ENCODE measurements around the gene ATCAY.
"Not testable (repeated sequence)": the region's sequence is repeated elsewhere in the genome, so short reads cannot be mapped to it uniquely, and the experiment has no call there.

Gene ATCAY

GRCh38 chr19:3855320-3855719 lies 25.2 kb upstream of the ATCAY start:
- no peak for DNase-seq (ENCODE audit: low read depth)

DNA sequence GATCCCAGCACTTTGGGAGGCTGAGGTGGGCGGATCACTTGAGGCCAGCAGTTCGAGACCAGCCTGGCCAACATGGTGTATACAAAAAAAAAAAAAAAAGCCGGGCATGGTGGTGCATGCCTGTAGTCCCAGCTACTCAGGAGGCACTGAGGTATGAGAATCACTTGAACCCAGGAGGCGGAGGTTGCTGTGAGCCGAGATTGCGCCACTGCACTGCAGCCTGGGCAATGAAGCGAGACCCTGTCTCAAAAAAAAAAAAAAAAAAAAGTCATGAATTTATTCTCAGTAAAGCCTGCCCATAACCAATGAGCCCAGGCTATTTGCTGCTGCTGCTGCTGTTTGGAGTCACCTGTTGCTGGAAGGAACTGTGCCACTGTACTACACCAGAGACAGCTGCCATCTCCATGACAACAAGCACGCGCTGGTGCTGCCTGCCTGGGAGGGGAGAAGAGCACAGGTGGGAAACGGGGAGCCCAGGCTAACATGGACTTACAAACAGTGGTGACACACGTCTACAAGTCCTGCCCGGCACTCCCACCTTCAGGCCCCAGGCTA lies 23.0 kb upstream of the ATCAY start:
- DNase-seq (ENCODE audit: low read depth) = no peak

DNA sequence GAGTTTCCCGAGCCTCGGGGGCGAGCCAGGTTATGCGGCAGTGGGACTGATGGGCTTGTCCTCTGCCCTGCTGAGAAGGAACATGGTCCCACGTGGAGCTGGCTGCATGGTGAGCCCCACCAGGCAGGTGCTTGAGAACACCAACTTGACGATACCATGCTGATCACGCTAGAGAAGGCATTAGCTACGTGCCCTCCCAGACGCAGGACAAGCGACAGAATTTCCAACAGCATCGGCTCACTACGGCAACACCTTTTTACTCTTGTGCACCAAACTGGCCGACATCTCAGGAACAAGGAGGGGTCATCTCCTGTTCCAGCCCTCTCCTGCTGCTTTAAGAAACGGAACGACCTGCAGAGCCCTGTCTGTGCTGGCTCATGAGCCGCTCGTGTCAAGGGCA lies 20.0 kb upstream of the ATCAY start:
- DNase-seq (ENCODE audit: low read depth) = no peak

- no peak for DNase-seq (ENCODE audit: low read depth)
Measured at GRCh38 chr19:3862826-3863500, 17.5 kb upstream of the ATCAY start.

GRCh38 chr19:3863648-3864047 lies 16.8 kb upstream of the ATCAY start:
- no peak for DNase-seq (ENCODE audit: low read depth)

- DNase-seq (ENCODE audit: low read depth) = no peak
Measured at GRCh38 chr19:3866910-3867638, 13.4 kb upstream of the ATCAY start.

DNA sequence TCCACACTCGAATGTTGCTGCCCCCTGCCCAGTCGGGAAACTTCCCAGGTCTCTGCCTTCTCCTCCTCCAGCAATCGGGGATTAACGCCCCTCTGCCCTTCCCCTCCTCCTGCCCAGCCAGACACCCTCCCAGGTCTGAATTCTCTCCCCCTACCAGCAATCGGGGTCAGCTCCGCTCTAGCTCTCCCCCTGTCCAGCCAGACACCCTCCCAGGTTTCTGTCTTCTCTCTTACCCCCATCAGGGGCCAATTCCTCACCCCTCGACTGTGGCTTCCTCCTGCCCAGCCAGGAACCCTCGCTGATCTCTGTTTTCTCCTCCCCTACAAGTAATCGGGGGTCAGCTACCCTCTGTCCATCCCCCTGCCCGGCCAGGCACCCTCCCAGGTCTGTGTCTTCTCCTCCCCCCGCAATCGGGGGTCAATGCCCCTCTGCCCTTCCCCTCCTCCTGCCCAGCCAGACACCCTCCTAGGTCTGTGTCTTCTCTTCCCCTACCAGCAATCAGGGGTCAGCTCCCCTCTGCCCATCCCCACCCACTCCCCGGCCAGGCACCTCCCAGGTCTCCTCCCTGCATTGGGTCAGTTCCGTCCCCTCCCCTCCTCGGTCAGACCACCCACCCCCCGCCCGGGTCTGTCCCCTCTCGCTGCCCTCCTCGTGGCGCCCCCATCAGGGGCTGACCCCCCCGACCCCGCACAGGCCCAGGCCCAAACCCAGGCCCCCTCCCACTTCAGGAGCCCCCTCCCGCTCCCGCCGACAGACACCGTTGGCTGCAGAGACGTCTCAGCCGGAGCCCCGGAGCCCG lies 12.3 kb upstream of the ATCAY start:
- no peak for DNase-seq (ENCODE audit: low read depth)

- DNase-seq (ENCODE audit: low read depth) = no peak
Measured at GRCh38 chr19:3868770-3869456, 11.6 kb upstream of the ATCAY start, which contains the start of gene ZFR2. ZFR2 (minus strand) TSS chr19:3869038; CDS start chr19:3869017, 21 bp downstream.

GRCh38 chr19:3873151-3873550 lies 7.3 kb upstream of the ATCAY start:
- DNase-seq (ENCODE audit: low read depth) = no peak

DNA sequence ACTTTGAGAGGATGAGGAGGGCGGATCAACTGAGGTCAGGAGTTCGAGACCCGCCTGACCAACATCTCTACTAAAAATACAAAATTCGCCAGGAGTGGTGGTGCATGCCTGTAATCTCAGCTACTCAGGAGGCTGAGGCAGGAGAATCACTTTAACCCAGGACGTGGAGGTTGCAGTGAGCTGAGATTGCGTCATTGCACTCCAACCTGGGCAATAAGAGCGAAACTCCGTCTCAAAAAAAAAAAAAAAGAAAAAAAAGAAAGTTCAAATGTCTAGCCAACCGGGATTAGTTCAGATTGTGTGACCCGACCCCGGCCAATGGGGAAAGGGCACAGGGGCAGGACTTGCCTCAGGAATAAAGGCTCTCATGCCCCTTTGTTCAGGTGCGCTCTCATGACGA lies 5.8 kb upstream of the ATCAY start:
- DNase-seq (ENCODE audit: low read depth) = not testable (repeated sequence)

DNA sequence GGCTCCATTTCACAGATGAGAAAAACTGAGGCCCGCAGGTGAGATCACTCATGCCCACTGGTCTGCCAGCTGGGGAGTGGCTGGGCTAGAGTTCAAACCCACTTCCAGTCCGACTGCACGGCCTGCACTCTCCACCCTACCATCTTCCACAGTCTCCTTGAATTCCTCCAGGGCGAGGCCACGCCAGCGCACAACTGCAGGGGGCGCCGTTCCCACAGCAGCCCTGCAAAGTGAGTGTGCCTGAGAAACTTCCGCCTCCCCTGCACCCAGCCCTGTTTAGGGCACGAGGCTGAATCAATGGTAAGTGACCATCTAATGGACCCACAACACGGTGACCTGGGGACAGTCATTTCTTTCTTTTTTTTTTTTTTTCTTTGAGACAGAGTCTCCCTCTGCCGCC lies 829 bp upstream of the ATCAY start:
- no peak for DNase-seq (ENCODE audit: low read depth)

GRCh38 chr19:3881272-3882040 lies 971 bp downstream of the ATCAY start:
- no peak for DNase-seq (ENCODE audit: low read depth)

DNA sequence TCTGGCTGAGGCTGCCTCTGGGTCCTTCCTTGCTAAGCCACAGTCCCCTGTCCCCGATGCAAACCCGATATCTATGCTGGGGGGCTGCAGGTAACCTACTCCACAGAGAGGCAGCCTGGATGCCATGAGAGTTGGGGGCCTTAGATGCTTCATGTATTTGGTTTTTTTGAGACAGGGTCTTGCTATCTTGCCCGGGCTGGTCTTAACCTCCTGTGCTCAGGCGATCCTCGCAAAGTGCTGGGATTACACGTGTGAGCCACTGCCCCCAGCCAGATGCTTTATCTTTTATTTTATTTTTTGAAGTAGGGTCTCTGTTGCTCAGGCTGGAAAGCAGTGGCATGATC lies 1.5 kb downstream of the ATCAY start:
- DNase-seq (ENCODE audit: low read depth) = no peak

DNA sequence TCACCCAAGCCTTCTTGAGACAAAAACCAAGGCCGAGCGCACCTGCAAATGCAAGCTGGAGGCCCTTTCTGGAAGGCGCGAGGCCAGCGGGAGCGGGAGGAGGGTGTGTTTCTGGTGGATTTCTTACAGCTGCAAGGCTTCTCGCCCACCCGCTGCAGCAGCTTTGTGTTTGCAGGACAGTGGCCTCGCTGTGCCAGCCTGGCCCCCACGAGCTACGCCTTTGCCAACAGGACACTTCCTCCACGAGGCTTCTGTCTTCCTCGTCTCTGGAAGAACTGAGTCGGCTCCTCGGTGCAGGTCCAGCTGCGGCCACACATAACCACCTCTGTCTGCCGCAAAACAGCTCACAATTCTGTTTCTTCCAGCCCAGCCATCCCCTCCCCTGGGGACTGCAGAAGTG lies 10.1 kb downstream of the ATCAY start:
- no peak for DNase-seq (ENCODE audit: low read depth)

- no peak for DNase-seq (ENCODE audit: low read depth)
Measured at GRCh38 chr19:3893509-3894179, 13.2 kb downstream of the ATCAY start.

- DNase-seq (ENCODE audit: low read depth) = not testable (repeated sequence)
Measured at GRCh38 chr19:3894959-3895358, 14.5 kb downstream of the ATCAY start.

DNA sequence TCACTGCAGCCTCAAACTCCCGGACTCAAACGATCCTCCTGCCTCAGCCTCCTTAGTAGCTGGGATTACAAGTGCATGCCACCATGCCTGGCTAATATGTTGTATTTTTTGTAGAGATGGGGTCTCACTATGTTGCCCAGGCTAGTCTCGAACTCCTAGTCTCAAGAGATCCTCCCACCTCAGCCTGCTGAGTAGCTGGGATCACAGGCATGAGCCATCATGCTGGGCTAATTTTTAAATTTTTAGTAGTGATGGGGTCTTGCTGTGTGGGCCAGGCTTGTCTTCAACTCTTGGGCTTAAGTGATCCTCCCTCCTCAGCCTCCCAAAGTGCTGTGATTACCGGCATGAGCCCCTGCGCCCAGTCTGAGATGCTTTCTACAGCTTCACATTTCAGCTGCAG lies 15.3 kb downstream of the ATCAY start:
- no peak for DNase-seq (ENCODE audit: low read depth)

DNA sequence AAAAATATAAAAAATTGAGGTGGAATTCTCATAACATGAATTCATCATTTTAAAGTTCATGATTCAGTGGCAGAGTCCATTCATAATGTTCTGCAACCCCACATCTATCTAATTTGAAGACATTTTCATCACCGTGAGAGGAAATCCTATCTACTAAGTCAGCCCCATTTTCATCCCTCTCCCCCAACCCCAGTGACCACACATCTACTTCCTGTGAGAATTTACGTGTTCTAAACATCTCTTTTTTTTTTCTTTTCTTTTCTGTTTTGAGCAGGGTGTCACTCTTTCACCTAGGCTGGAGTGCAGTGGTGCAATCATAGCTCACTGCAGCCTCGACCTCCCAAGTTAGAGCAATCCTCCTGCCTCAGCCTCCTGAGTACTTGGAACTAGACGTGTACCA lies 17.5 kb downstream of the ATCAY start:
- DNase-seq (ENCODE audit: low read depth) = no peak

DNA sequence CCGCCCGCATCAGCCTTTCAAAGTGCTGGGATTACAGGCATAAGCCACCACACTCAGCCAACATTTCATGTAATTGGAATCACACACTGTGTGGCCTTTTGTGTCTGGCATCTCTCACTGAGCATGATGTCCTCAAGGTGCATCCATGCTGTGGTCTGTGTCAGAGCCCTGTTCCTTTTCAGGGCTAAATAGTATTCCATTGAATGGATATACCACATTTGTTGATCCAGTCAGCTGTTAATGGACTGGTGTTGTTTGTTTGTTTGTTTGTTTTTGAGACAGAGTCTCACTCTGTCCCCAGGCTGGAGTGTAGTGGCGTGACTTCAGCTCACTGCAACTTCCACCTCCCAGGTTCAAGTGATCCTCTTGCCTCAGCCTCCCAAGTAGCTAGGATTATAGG lies 17.9 kb downstream of the ATCAY start:
- no peak for DNase-seq (ENCODE audit: low read depth)

GRCh38 chr19:3899531-3900294 lies 19.2 kb downstream of the ATCAY start:
- no peak for DNase-seq (ENCODE audit: low read depth)

All from GM04503 (cell line).